ENCODE results near the gene TBC1D22A.
"Not testable (repeated sequence)": the region's sequence is repeated elsewhere in the genome, so short reads cannot be mapped to it uniquely, and the experiment has no call there.

Gene TBC1D22A

GRCh38 chr22:47167921-47168320, 405.5 kb downstream of the TBC1D22A start:
- FAIRE-seq, result not testable (repeated sequence)

GRCh38 chr22:47168441-47168840, 406.0 kb downstream of the TBC1D22A start:
- no peak for FAIRE-seq
- no peak for DNase-seq (ENCODE audit: insufficient read length, low spot score)

More at GRCh38 chr22:47167921-47168320, 405.5 kb downstream of the TBC1D22A start:
- not testable (repeated sequence) for DNase-seq (ENCODE audit: insufficient read length, low spot score)

- FAIRE-seq (no peak), DNase-seq (ENCODE audit: insufficient read length, low spot score) (peak; percentile 17)
Measured at GRCh38 chr22:47168900-47169800, 406.7 kb downstream of the TBC1D22A start.

DNA sequence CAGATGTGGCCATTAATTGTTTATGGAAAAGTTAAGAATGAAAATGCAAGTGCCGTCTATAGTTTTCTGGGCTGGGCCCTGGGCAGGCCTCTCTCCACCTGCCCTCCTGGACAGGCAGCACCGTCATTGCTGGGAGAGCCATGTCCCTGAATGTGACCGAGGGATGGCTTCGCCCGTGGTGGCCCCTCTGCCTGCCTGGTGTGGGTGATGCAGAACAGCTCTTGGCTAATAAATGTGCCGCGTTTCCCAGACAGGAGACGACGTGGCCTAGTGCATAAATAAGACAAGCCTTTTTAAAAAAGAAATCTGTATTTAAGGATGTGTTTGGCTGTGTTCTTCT, 407.3 kb downstream of the TBC1D22A start:
- FAIRE-seq, result no peak
- no peak for DNase-seq (ENCODE audit: insufficient read length, low spot score)

- not testable (repeated sequence) for DNase-seq (ENCODE audit: insufficient read length, low spot score); FAIRE-seq
Measured at GRCh38 chr22:47170511-47171440, 408.3 kb downstream of the TBC1D22A start.

- DNase-seq (ENCODE audit: insufficient read length, low spot score), result no peak
- no peak for FAIRE-seq
Measured at GRCh38 chr22:47171441-47172221, 409.2 kb downstream of the TBC1D22A start.

GRCh38 chr22:47172771-47173534, 410.5 kb downstream of the TBC1D22A start:
- no peak for FAIRE-seq
- no peak for DNase-seq (ENCODE audit: insufficient read length, low spot score)

DNA sequence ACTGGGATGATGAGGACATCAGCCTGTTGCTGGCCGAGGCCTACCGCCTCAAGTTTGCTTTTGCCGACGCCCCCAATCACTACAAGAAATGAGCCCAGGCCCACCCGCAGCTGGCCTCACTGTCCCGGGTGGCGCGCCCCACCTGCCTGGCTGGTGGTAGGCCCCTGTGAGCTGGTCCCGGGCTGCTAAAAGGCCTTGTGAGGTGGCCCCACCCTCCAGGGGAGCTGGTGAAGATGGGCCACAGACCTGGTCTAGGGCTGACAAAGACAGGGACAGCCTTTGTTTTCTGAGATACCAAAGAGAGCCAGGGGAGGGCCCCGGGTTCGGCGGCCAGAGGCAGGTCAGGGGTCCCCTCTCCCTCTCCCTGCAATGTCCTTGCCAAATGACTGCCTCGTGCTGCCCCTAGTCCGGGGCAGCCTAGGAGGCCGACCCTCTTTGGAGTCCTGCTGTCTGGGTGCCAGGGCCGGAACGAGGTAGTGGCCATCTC, 411.1 kb downstream of the TBC1D22A start:
- no peak for FAIRE-seq
- DNase-seq (ENCODE audit: insufficient read length, low spot score), result no peak

DNA sequence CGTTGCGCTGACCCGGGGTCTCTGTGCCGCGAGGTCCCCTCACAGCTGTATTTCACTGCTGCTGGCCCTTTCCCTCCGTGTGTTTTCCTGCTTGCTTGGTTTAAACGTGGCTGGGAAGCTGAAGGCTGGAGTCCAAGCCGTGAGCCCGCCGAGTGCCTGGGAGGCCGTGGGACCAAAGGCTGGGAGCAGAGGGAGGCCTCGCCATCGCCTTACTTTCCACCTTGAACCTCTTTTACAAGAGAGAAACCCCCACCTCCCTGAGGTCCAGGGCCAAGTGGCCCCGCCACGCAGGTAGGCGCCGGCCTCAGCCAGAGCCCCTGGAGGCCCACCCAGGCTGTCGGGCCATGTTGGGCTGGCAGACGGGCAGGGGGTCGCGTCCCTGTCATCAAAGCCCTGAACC, 411.6 kb downstream of the TBC1D22A start:
- FAIRE-seq, result no peak
- DNase-seq (ENCODE audit: insufficient read length, low spot score), result no peak

DNA sequence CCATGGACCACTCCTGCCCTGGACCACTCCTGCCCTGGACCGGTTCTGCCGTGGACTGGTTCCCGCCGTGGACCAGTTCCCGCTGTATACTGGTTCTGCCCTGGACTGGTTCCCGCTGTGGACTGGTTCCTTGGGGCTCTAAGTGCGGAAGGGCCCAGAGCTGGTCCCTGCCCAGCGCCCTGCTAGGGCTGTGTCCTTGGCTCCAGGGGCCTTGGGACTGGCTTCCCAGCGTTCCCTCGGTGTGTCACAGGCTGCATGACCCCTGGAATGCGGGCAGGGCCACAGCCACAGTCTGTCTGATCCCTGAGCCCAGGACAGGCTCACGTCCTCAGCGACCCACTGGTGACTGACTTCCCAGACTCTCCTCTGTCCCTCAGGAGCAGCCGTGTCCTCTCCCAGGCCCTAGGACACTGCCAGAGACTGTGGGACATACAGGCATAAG, 412.2 kb downstream of the TBC1D22A start:
- no peak for FAIRE-seq
- DNase-seq (ENCODE audit: insufficient read length, low spot score), result no peak

DNA sequence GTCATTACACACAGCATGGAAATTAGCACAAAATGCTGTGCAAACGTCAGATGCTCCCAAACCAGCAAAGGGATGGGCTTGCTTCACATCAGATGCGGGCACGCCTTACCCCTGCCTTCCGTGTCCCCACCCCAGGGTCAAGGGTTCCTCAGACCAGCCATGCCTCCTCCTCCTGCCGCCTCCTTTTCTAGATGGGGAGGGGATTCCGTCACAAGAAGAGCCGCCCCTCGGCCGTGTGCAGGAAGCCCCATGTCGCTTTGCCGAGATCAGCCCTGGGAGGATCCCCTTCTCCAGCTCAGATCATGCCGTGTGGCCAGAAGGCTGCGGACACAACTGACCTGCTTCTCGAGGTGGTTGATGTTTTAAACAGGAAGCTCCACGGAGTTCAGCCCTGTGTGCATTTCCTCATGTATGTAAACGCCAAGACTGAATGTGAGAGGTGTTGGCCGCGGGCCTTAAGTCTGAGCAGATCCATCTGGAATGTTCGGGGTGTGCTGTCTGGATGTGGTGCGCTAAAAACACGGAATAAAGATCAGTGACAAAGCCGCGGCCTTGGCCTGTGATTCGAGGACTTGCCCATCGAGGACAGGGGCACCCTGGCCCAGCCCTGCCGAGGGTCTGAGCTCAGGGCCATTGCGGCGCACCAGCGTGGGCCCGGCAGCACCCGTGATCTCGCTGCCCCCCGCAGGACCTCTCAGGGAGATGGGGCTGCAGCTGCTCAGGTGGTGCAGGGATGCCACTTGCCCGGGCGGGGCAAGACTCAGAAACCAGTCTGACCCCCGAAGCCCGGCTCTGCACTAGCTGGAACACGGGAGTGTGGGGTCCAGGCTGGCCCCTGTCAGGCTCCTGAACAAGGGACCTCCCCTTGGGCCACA, 412.9 kb downstream of the TBC1D22A start:
- DNase-seq (ENCODE audit: insufficient read length, low spot score), result no peak
- FAIRE-seq, result no peak

GRCh38 chr22:47176026-47176389, 413.6 kb downstream of the TBC1D22A start:
- FAIRE-seq (no peak), DNase-seq (ENCODE audit: insufficient read length, low spot score) (no peak)

- FAIRE-seq (no peak), DNase-seq (ENCODE audit: insufficient read length, low spot score) (no peak)
Measured at GRCh38 chr22:47176573-47177333, 414.3 kb downstream of the TBC1D22A start.

DNA sequence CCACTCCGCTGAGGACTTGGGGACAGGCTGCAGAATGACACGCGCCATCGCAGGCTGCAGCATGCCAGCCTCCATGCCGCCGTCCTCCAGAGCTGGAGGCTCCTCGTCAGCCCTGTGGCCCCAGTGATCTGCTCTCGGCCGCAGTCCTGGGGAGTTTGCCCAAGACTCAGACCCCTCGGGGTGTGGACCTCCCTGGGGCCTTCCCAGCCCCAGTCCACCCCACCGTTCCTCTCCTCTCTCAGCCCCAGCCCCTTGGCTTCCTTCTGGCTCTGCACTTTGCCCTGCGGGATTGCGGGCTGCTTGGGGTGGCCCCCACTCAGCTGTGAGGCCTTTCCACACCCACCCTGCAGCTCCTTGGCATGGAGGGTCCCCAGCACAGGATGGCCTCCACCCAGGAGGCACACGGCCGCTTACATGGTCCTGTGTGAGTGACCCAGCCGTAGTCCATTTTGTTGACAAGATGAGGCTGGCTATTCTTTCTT, 414.9 kb downstream of the TBC1D22A start:
- DNase-seq (ENCODE audit: insufficient read length, low spot score) (no peak), FAIRE-seq (no peak)

DNA sequence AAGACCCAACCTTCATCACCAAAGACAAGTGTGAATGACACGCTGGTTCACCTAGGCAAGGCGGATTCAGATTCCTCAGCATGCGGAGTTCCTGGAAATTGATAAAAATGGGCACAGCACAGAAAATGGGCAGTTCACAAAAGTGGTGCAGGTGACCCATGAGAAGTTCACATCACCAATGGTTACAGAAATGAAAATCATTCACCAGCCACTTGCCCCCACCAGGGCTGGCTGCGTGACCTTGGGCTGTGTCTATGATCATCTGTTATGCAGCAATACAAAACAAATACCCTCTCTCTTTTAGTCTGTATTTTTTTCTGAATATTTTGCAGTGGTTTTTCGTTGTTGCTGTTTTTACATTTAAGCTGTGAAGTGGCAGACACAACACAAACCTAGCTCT, 415.9 kb downstream of the TBC1D22A start:
- no peak for FAIRE-seq
- no peak for DNase-seq (ENCODE audit: insufficient read length, low spot score)

- DNase-seq (ENCODE audit: insufficient read length, low spot score), result no peak
Measured at GRCh38 chr22:47180796-47181195, 418.3 kb downstream of the TBC1D22A start.

GRCh38 chr22:47187176-47187957, 424.9 kb downstream of the TBC1D22A start:
- FAIRE-seq, result no peak

More at GRCh38 chr22:47180796-47181195, 418.3 kb downstream of the TBC1D22A start:
- FAIRE-seq, result no peak

More at GRCh38 chr22:47187176-47187957, 424.9 kb downstream of the TBC1D22A start:
- DNase-seq (ENCODE audit: insufficient read length, low spot score), result no peak

All from HTR-8/SVneo (cell line).